SH-SY5Y (cell line): ENCODE results near the gene ADCY3.

ENCODE experiments used
- GATA2 ChIP-seq: IDR thresholded peaks from 2 replicates; pipeline ENCODE4 v1.6.1; 2011; ENCODE audit warnings: mild to moderate bottlenecking, low read depth, low read length
- GATA3 ChIP-seq: IDR thresholded peaks from 2 replicates; pipeline ENCODE4 v1.6.1; 2011; ENCODE audit warnings: low read depth, mild to moderate bottlenecking, low read length, moderate library complexity

DNA sequence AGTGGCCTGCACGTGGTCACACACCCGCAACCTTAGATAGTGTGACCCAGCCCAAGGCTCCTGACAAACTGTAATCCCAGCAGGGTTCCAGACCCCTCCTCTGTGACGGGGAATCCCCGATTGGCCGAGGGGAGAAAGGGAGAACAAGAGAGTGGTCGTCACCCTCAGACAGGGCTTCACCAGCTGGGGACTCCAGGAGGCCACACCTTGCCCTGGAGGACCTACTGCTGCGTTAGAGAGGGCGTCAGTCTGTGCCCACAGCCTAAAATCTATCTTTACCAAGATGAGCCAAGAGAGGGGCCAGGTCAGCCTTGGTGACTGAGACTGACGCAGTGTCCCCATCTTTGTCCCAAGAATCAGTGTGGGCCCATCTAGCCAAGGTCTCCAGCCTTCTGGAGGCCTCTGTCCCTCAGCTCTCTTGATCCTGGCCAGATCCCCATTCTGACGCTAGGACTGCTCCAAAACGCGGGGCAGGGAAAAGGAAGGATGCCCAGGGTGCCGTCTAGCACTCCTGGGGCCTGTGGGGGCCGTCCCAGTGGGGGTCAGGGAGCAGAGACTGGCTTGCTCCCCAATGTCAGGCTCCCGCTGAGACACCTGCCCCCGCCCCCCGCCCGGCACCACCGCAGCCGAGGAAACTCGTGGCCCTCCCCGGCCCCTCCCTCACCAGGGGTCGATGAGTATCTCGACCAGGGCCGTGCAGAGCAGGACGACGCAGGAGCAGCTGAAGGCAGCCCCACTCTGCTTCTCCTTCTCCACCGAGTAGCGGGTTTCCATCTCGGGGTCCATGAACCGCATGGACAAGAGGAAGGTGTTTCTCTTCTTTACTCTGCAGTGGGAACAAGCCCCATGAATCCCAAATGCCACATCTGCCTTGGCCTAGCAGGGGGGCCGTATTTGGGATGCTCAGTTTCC lies 86.0 kb downstream of the ADCY3 start:
- TF ChIP-seq GATA3 (no peak), GATA2 (no peak)
